Activated T-cell treated with anti-CD3 and anti-CD28 coated beads, Interleukin-2, amount 50 U/mL, for 4 hours (primary cell): ENCODE data around the gene EFCAB6. TPM values are rescaled to one million over a fixed set of nuclear protein-coding genes. Genes with fewer than 3 reads are reported as not detected.

ENCODE experiments used
- ATAC-seq, 2 donors: fragments of 200-7000 bp; cut with Tn5 transposase; one replicate each; pipeline ENCODE4 v1.10.0; 2021
- DNase-seq: peaks from one replicate; pipeline ENCODE4 v3.0.0-alpha.2; 2020
- H3K27me3 Mint-ChIP-seq: one replicate; pipeline ENCODE4 v1.8.0; 2021; ENCODE audit warnings: low read depth, mixed read lengths
- H3K36me3 Mint-ChIP-seq: one replicate; pipeline ENCODE4 v1.8.0; 2022; ENCODE audit warnings: mixed read lengths; ENCODE audit not compliant: insufficient read depth
- H3K4me1 Mint-ChIP-seq: one replicate; pipeline ENCODE4 v1.8.0; 2021; ENCODE audit warnings: low read depth, mixed read lengths
- H3K4me3 Mint-ChIP-seq: one replicate; pipeline ENCODE4 v1.8.0; 2021; ENCODE audit warnings: mild to moderate bottlenecking, moderate library complexity, mixed read lengths
- H3K9me3 Mint-ChIP-seq: one replicate; pipeline ENCODE4 v1.8.0; 2021; ENCODE audit warnings: mixed read lengths
- total RNA-seq, 3 donors: library from RNA; stranded (reverse); gene quantifications; one replicate each; pipeline ENCODE4 v1.2.1, GENCODE V29; 2021

The EFCAB6 gene
- total RNA-seq, 3 donors from 2014 or later = 0.18 to 0.24 (median 0.18) TPM

DNA sequence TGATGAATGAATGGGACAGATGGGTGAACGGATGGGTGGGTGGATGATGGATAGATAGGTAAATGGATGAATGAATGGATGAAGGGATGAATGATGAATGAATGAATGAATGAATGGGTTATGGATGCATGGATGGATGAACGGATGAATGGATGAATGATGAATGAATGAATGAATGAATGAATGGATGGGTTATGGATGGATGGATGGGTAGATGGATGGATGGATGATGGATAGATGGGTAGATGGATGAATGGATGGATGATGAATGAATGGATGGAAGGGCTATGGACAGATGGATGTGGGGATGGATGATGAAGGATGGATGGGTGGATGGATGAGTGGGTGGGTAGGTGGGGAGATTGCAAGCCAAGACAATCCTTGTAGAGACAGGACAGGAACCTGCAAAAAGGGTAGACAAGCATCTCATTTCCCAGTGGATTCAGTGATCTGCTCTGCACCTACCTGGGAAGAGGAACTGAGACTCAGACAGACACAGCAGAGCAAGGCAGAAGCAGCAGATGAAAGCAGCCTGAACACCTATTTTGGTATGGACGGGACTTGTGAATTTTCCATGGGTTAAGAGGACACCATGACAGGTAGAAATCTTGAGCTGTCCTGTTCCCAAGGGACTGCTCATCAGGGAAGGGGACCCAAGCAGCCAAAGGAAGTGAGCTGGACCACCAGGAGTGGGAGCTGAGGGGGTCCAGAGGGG, 68.0 kb downstream of the EFCAB6 start:
- ATAC-seq = no peak
- no peaks in the 10 kb centered on the region for H3K36me3 Mint-ChIP-seq
- no peak overlapping the region for H3K4me3 Mint-ChIP-seq

DNA sequence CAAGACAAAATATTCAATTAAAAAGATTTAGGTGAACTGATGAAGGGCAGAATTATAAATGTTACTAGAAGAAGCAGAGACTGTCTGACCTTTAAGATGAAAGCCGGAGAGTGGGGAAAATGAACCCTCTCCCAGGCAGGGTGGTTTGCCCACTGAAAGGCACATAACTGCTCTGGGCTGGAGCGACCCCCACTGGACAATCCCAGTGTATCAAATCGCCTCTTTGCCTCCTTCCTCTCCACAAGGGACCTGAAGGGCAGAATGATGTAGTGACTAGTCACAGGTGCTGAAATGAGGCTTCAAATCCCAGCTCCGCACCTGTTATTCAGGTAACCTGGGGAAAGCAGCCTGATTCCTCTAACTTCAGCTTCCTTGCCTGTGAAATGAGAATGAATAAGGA, 69.0 kb downstream of the EFCAB6 start:
- Mint-ChIP-seq H3K4me1 (no peaks in the 10 kb centered on the region), H3K27me3 (peaks cover 16% of the 10 kb centered on the region), H3K9me3 (no peaks in the 10 kb centered on the region), H3K4me3 (no peak overlapping the region), H3K36me3 (no peaks in the 10 kb centered on the region)
- DNase-seq (no peak), ATAC-seq (no peak)

More for the DNA sequence above, 68.0 kb downstream of the EFCAB6 start:
- Mint-ChIP-seq H3K9me3 (no peaks in the 10 kb centered on the region), H3K4me1 (no peaks in the 10 kb centered on the region), H3K27me3 (peaks cover 20% of the 10 kb centered on the region)
- DNase-seq = no peak

DNA sequence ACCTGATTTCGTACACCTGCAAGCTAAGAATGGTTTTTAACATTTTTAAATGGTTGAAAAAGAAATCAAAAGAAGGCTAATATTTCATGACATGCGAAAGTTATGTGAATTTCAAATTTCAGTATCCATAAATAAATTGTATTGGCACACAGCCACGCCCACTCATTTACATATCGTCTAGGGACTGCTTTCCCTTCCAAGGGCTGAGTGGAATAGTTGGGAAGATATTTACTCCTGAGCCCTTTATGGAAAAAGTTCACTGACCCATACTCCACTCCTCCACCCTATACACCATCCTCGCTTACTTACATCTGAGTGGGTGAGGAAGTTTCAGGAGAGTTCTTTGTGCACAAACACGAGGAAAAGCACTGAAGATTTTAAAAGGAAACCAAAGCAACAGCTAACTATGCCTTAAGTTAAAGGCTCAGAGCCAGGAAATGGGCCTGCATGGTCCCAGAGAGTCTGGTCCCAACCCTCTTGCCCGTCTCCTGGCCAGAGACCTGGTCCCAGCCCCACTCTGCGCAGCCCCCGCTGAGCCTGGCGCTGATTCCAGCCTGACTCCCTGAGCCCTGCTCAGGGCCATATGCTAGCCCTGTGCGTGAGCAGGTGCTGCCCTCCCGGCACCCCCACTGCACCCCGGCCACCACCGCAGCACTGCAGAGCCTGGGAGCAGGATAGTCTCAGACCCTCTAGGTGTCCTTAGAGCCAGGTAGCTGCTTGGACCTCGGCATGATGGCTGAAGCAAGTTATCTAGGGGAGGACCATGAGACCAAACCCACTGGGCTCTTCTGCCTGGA, 69.8 kb downstream of the EFCAB6 start:
- DNase-seq = no peak
- no peaks in the 10 kb centered on the region for H3K4me1 Mint-ChIP-seq
- H3K36me3 Mint-ChIP-seq = no peaks in the 10 kb centered on the region
- no peak for ATAC-seq
- H3K9me3 Mint-ChIP-seq = no peaks in the 10 kb centered on the region
- H3K4me3 Mint-ChIP-seq = no peak overlapping the region
- peaks cover 16% of the 10 kb centered on the region for H3K27me3 Mint-ChIP-seq

DNA sequence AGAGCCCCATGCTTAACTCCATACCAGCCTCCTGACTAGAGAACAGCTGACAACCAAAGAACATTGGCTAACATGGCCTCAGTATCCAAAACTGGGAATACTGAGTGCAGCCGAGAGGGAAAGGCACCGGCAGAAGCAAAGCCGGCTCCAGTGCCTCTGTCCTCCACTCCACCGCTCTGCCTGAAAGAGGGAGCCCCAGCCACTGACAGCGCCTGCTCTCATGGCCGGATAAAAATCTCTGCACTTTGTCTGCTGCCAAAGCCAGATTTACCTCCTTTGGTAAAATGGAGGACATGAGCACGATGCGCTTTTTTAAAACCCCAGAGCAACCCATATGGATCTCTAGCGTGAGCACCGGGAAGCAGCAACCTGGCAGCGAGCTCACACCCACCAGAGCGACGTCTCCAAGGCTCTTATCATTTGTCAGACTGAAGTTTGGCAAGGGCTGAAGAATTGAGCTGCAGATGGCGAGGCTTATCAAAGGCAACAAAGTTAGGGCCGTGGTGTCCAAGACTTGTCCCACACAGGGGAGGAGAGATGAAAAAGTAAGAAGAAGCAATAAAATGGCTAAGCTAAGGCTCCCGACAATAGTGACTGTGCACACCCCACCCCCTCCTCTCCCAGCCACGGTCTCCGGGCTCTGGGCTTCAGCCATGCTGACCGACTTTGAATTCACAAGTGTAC, 71.4 kb downstream of the EFCAB6 start:
- no peaks in the 10 kb centered on the region for H3K4me1 Mint-ChIP-seq
- no peak for ATAC-seq
- no peak overlapping the region for H3K4me3 Mint-ChIP-seq
- DNase-seq = no peak
- no peaks in the 10 kb centered on the region for H3K36me3 Mint-ChIP-seq
- H3K27me3 Mint-ChIP-seq = peaks cover 16% of the 10 kb centered on the region
- no peaks in the 10 kb centered on the region for H3K9me3 Mint-ChIP-seq

DNA sequence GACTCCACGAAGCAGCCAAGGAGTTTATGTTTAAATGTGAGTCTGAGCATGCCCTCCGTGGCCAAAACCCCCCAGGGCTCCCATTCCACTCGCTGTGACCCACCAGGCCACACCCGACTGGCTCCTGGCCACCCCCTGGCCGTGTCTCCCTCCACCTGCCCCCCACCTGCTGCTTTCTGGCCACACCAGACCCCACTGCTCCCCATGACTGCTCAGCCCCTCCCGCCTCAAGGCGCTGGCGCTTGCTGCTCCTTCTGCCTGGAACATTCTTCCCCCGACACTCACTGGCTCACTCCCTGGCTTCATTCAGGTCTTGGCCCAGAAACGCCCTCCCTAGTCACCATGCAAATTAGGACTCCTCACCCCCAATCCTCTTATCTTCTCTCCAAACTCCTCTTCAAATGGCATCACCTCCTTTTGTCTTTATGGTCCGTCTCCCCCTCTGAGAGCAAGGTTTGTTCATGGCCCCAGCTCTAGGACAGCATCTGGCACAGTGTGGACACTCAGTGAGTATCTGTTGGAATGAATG, 72.2 kb downstream of the EFCAB6 start:
- no peaks in the 10 kb centered on the region for H3K4me1 Mint-ChIP-seq
- ATAC-seq (no peak), DNase-seq (no peak)
- H3K27me3 Mint-ChIP-seq = peaks cover 12% of the 10 kb centered on the region
- H3K4me3 Mint-ChIP-seq = no peak overlapping the region
- H3K36me3 Mint-ChIP-seq = no peaks in the 10 kb centered on the region
- no peaks in the 10 kb centered on the region for H3K9me3 Mint-ChIP-seq

DNA sequence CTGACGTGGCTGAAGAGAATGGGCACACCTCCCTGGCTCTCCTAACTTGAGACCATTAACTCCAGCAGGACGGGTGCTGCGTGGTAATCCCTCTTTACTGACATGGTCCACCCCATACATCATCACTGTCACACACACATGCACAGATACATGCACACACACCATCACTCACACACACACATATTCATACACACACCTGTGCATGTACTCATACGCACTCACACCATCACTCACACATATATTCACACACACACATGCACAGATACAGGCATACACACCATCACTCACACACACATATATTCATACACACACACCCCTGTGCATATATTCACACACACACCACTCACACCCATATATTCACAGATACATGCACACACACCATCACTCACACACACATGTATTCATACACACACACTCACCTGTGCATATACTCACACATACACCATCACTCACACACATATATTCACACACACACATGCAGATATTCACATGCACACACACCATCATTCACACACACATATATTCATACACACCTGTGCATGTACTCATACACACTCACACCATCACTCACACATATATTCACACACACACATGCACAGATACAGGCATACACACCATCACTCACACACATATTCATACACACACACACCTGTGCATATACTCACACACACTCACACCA, 74.8 kb downstream of the EFCAB6 start:
- Mint-ChIP-seq H3K4me3 (no peak overlapping the region), H3K4me1 (no peaks in the 10 kb centered on the region), H3K27me3 (no peaks in the 10 kb centered on the region), H3K9me3 (no peaks in the 10 kb centered on the region), H3K36me3 (no peaks in the 10 kb centered on the region)
- ATAC-seq (no peak), DNase-seq (no peak)

DNA sequence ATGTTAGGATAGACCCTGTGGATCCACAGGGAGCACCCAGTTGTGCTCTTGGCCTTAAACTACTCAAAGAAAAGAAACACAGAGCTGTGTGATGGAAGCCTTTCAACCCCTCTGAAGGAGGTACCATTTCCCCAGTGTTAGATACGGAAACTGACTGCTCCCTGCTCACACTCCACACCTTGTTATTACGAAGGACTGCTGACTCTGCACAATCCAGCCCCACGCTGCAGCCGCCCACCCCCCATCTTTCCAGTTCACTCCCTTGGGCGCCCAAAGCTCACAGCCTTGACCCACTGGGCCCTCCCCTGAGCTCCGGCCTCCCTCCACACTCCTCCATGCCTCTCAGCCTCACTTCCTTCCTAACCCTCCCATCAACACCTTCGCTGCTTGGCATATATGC, 75.5 kb downstream of the EFCAB6 start:
- Mint-ChIP-seq H3K27me3 (no peaks in the 10 kb centered on the region), H3K9me3 (no peaks in the 10 kb centered on the region), H3K4me1 (no peaks in the 10 kb centered on the region), H3K4me3 (no peak overlapping the region), H3K36me3 (no peaks in the 10 kb centered on the region)
- DNase-seq = no peak
- ATAC-seq = no peak

DNA sequence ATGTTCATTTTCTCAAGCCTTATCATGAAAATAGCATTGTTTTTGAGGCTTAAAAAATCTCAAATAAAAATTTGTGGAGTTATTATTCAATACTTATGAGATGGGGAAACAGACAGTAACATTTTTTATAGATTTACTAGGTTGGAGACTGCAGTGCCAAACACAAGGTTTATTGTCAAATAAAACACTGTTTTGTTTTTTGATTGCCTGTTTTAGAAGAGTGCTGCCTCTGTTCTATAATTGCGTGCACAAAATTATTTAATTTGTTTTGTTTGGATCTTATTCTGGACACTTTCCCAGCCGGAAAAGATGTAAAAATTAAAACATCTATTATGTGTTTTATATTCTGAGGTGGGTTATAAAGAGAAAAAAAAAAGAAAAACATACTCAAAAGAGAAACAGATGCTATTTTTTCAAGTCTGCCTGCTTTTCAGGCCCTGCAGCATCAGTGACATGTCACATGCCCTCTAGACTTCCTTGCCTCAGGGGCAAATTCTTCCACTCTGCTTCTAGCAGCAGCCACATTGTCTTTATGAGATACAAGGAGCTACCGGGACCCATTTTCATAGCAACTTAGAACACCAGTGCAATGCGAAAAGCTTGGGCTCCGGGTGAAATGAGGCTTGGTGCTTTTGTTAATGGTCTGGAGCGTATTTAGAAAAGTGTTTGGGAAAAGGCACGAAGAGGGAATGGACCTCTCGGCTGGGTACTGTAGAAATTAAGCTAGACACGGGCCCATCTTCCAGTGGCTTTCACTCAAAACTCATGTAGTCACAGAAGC, 77.5 kb downstream of the EFCAB6 start:
- no peak for ATAC-seq
- Mint-ChIP-seq H3K4me3 (no peak overlapping the region), H3K36me3 (no peaks in the 10 kb centered on the region), H3K27me3 (peaks cover 5% of the 10 kb centered on the region), H3K4me1 (no peaks in the 10 kb centered on the region), H3K9me3 (no peaks in the 10 kb centered on the region)
- DNase-seq = no peak

DNA sequence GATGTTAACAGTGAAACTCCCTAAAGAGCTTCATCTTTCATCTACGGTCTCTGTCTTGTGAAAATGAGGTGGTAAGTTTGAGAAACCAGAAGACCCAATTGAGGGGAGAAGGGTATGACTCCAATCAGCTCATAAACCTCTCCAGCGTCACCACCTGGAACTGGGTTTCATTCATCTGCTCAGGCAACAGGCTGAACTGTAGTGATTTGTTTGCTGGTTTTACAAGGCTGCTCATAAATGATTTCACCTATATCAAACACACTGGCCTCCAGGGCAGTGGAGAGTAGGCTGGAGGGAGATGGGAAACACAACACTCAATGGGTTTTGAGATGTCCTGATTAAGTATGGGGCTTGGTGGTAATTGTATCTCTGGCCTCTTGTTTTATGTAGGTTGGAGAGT, 79.0 kb downstream of the EFCAB6 start:
- Mint-ChIP-seq H3K4me3 (no peak overlapping the region), H3K9me3 (no peaks in the 10 kb centered on the region), H3K27me3 (peaks cover 6% of the 10 kb centered on the region), H3K4me1 (no peaks in the 10 kb centered on the region), H3K36me3 (no peaks in the 10 kb centered on the region)
- ATAC-seq (no peak), DNase-seq (no peak)

DNA sequence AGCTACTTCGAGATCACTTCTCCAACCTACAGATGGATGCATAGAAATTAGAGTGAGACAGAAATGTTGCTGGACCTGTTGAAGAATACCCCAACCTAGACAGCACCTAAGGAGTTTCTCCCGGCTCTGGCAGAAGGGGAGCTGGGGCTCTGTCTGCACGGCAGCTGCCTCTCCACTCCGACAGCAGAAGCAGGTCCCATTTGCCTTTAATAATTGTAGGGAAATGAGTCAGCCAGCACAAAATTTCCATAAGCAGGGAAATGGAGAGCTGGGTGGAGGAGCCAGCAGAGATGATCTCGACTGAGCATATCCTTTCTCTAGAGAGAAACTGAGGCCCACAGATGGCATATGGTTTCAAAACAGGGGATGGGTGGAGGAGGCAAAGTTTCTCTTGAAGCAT, 80.1 kb downstream of the EFCAB6 start:
- H3K9me3 Mint-ChIP-seq = no peaks in the 10 kb centered on the region
- DNase-seq = no peak
- no peak overlapping the region for H3K4me3 Mint-ChIP-seq
- no peak for ATAC-seq
- peaks cover 6% of the 10 kb centered on the region for H3K27me3 Mint-ChIP-seq
- no peaks in the 10 kb centered on the region for H3K4me1 Mint-ChIP-seq
- no peaks in the 10 kb centered on the region for H3K36me3 Mint-ChIP-seq

DNA sequence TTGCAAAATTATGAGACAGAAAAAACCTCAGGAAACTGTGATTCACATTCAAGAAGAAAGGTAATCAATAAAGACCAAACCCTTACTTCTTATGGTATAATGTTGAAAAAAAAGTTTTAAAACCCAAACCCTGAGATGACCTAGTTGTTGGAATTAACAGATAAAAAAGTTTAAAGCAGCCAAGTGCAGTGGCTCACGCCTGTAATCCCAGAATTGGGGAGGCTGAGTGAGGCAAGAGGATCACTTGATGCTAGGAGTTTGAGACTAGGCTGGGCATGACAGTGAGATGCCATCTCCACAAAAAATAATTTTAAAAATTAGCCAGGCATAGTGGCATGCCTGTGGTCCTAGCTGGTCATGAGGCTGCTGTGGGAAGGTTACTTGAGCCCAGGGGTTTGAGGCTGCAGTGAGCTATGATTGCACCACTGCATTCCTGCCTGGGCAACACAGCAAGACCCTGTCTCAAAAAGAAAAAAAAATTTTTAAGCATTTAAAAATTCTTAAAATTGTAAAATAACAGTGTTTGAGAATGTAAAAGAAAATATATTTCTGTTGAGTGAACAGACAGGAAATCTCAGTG, 85.1 kb downstream of the EFCAB6 start:
- H3K4me3 Mint-ChIP-seq = no peak overlapping the region
- no peaks in the 10 kb centered on the region for H3K36me3 Mint-ChIP-seq
- ATAC-seq (no peak), DNase-seq (no peak)
- no peaks in the 10 kb centered on the region for H3K9me3 Mint-ChIP-seq
- H3K27me3 Mint-ChIP-seq = peaks cover 8% of the 10 kb centered on the region
- no peaks in the 10 kb centered on the region for H3K4me1 Mint-ChIP-seq

DNA sequence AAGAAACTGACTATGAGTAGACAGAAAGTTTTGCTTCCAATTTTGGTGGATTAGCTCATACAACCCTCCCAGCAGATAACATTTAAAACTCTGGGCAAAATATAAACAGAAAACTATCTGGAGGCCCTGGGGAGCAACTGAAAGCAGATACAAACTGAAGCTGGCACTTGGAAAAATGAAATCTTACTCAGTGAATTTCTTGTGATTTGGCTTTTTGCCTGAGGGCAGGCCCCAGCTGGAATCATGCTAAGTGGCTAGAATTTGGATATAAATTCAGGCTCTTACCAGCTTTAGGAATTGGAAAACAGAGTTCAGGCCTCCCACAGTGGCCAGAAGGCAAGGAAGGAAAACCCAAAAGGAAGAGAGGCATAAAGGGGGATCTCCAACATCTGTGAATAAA, 85.8 kb downstream of the EFCAB6 start:
- Mint-ChIP-seq H3K9me3 (no peaks in the 10 kb centered on the region), H3K4me3 (no peak overlapping the region), H3K36me3 (no peaks in the 10 kb centered on the region), H3K27me3 (peaks cover 8% of the 10 kb centered on the region), H3K4me1 (no peaks in the 10 kb centered on the region)
- DNase-seq (no peak), ATAC-seq (no peak)

DNA sequence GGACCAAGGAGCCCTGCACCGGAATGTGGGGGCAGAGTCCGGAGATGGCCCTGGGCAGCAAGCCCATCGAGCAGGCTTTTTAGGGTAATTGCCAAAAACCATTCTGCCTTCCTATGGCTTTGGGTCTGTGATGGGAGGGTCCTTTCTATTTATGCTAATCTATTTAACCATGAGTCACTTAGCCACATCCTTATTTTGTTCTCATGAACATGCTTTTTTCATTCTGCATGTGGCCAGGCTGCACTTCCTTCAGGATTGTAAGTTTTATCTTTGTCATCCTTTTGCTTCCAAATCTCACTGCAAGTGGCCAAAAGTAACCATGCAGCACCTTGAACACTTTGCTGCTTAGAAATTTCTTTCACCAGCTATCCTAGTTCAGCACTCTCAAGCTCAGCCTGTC, 88.3 kb downstream of the EFCAB6 start:
- Mint-ChIP-seq H3K4me3 (no peak overlapping the region), H3K27me3 (peaks cover 2% of the 10 kb centered on the region), H3K9me3 (no peaks in the 10 kb centered on the region), H3K36me3 (no peaks in the 10 kb centered on the region), H3K4me1 (no peaks in the 10 kb centered on the region)
- ATAC-seq (no peak), DNase-seq (no peak)
